Right cardiac atrium (tissue), 5 donors: ENCODE results near the gene ANKMY1. TPM values are rescaled to one million over a fixed set of nuclear protein-coding genes. Genes with fewer than 3 reads are reported as not detected.

Experiments used
- ATAC-seq, 2 donors: fragments of 200-7000 bp; cut with Tn5 transposase; one replicate each; pipeline versions ENCODE4 v1.8.0 to v1.9.1; 2020; ENCODE audit warnings: moderate library complexity in 2 of 2, mild to moderate bottlenecking in 1 of 2
- DNase-seq, 3 donors: peaks; one replicate each; pipeline ENCODE4 v3.0.0-alpha.2; 2020
- H3K27ac ChIP-seq: one replicate; pipeline ENCODE4 v1.5.1; 2013; ENCODE audit warnings: mild to moderate bottlenecking, low read length, control low read depth, moderate library complexity
- H3K27me3 ChIP-seq: one replicate; pipeline ENCODE4 v1.6.1; 2013; ENCODE audit not compliant: control insufficient read depth, insufficient read depth
- H3K4me1 ChIP-seq: one replicate; pipeline ENCODE4 v1.6.1; 2013; ENCODE audit warnings: low read length; ENCODE audit not compliant: control insufficient read depth, insufficient read depth
- H3K4me3 ChIP-seq: one replicate; pipeline ENCODE4 v1.5.1; 2013; ENCODE audit warnings: low read length, control low read depth
- H3K9me3 ChIP-seq: one replicate; pipeline ENCODE4 v1.6.1; 2013; ENCODE audit warnings: low read length; ENCODE audit not compliant: control insufficient read depth
- WGBS: extraction: QIAGEN DNeasy Blood & Tissue Kit; methylation state at CpG from one replicate; pipeline ENCODE4 v1.1.7; 2013; 5-methylcytosine and 5-hydroxymethylcytosine counted together
- intact Hi-C, 4 donors: fragments of 100-400 bp; cut with DNase I; formaldehyde crosslinking; loops; one replicate each; pipeline versions ENCODE4 v1.11.0 to v1.14.0; 2022 to 2023
- polyA plus RNA-seq: library from polyadenylated mRNA; stranded (reverse); fragments of 200-250 nt; gene quantifications from one replicate; pipeline ENCODE4 v1.2.3, GENCODE V29; 2013
- total RNA-seq, 4 donors: library from RNA; stranded (reverse); fragmentation: NEBNext Ultra II Directional; extraction: Animal tissue kit (Norgen Biotek cat#: 25700); gene quantifications; one replicate each; pipeline ENCODE4 v1.2.1, GENCODE V29; 2021
- donor health status: healthy with polysubstance abuse.
- donor health status: DM: no; HTN: yes; CAD: no.
- donor health status: DM: no; HTN: no; CAD: no.
- donor health status: DM: no; HTN: yes; CAD: no; lungs with severe emphysema.
- donor health status: DM: yes; HTN: yes; CAD: no.

Gene ANKMY1
- total and polyA plus RNA-seq, 5 donors: 3.5 to 8.0 (median 7.6) TPM

DNA sequence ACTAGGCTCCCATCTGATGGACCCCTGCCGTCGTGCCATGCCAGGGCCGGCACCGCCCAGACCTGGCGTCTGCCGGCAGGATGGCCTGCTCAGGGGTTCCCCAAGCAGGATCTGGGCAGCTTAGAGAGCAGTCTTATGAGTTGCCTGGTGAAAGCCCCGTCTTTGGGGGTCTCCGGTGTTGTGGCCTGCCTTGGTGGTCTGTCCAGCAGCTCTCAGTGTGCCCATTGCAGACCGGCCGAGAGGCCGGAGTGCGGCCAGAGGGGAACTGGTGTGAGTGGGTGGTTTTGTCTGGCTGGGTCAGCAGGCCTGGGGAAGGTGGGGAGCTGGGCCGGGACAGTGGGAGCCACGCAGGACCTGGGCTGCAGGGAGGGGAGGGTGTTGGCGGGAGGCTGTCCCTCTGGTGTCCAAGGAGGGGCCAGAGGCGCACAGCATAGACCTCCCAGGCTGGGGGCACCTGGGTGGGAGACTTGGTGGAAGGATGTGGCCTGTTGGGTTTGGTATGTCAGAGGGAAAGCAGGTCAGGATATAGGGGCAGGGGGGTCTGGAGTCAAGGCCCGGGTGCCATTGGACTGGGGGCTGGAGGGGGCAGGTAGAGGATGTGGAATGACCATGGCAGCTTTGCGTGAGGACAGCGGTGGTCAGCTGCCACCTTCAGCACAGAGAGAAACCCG, 105.9 kb downstream of the ANKMY1 start:
- WGBS: 63% methylated on average over 20 of the region's 20 CpGs
- Histone ChIP-seq H3K4me1 (peaks cover 4% of the 10 kb centered on the region), H3K27me3 (no peaks in the 10 kb centered on the region), H3K27ac (no peak overlapping the region), H3K9me3 (no peaks in the 10 kb centered on the region), H3K4me3 (peak overlapping the region; percentile 58)
- DNase-seq: peak; percentile 17 to 51 (median 44)
- no peak for ATAC-seq
- intact Hi-C loops: no loop called here

- H3K27me3 ChIP-seq: no peaks in the 10 kb centered on the region
- H3K27ac ChIP-seq: no peak overlapping the region
- intact Hi-C loops: no loop called here
- H3K4me3 ChIP-seq: no peak overlapping the region
- 87% methylated on average over 13 of the region's 13 CpGs for WGBS
- ATAC-seq (no peak), DNase-seq (peak; percentile 16 to 58 (median 29))
- no peaks in the 10 kb centered on the region for H3K9me3 ChIP-seq
- H3K4me1 ChIP-seq: peaks cover 4% of the 10 kb centered on the region
These were observed 106.6 kb downstream of the ANKMY1 start for GRCh38 chr2:240451108-240451611.

- Histone ChIP-seq H3K27ac (no peak overlapping the region), H3K4me3 (no peak overlapping the region), H3K4me1 (peaks cover 4% of the 10 kb centered on the region), H3K9me3 (no peaks in the 10 kb centered on the region), H3K27me3 (no peaks in the 10 kb centered on the region)
- intact Hi-C loops: no loop called here
- ATAC-seq: no peak
- 75% methylated on average over 16 of the region's 16 CpGs for WGBS
- peak; percentile 10 to 51 (median 43) for DNase-seq
These were observed 107.2 kb downstream of the ANKMY1 start for GRCh38 chr2:240450532-240451107.

DNA sequence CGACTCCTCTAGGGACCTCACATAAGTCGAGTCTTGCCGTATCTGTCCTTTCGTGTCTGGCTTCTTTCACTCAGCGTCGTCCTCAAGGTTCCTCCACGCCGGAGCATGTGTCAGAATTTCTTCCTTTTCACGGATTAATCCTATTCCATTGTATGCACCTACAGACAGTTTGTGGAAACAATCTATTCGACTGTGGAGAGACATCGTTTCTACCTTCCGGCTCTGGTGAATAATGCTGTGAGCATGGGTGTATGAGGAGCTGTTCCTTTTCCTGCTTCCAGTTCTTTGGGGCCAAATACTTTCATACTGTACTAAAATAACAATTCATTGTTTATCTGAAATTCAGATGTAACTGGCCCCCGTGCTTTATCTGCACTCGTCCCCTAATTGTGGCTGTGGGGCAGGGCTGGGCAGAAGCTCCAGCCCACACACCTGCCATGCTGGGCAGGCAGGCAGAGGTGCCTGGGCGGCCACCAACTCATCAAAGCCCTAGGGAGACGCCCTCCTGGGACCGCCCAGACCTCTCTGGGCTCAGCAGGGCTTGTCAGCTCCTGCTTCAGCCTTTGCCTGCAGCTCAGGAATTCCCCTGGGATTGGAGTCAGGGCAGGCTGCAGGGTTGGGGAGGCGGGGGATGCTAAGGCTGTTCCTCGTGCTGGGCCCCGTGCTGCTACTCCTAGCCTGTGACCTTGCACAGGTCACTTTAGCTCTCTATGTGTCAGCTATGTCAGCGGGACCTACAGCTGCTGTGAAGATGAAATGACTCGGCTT, 107.8 kb downstream of the ANKMY1 start:
- Histone ChIP-seq H3K4me3 (no peak overlapping the region), H3K9me3 (no peaks in the 10 kb centered on the region), H3K27me3 (no peaks in the 10 kb centered on the region), H3K27ac (no peak overlapping the region), H3K4me1 (peaks cover 4% of the 10 kb centered on the region)
- ATAC-seq (no peak), DNase-seq (peak; percentile 13 to 35 (median 17))
- WGBS: 67% methylated on average over 22 of the region's 22 CpGs
- intact Hi-C loops: no loop called here

GRCh38 chr2:240448387-240449274, 109.2 kb downstream of the ANKMY1 start:
- intact Hi-C loops: no loop called here
- H3K4me3 ChIP-seq: no peak overlapping the region
- ATAC-seq (no peak), DNase-seq (peak in 2 of 3 donors; percentile 30 to 52)
- no peaks in the 10 kb centered on the region for H3K27me3 ChIP-seq
- WGBS: 91% methylated on average over 23 of the region's 23 CpGs
- H3K9me3 ChIP-seq: no peaks in the 10 kb centered on the region
- H3K27ac ChIP-seq: no peak overlapping the region
- H3K4me1 ChIP-seq: peaks cover 4% of the 10 kb centered on the region

GRCh38 chr2:240447934-240448333, 109.9 kb downstream of the ANKMY1 start:
- 68% methylated on average over 15 of the region's 15 CpGs for WGBS
- Histone ChIP-seq H3K4me1 (peaks cover 4% of the 10 kb centered on the region), H3K27ac (no peak overlapping the region), H3K4me3 (no peak overlapping the region), H3K9me3 (no peaks in the 10 kb centered on the region), H3K27me3 (no peaks in the 10 kb centered on the region)
- intact Hi-C loops: no loop called here
- DNase-seq: peak in 1 of 3 donors; percentile 44
- ATAC-seq: no peak

DNA sequence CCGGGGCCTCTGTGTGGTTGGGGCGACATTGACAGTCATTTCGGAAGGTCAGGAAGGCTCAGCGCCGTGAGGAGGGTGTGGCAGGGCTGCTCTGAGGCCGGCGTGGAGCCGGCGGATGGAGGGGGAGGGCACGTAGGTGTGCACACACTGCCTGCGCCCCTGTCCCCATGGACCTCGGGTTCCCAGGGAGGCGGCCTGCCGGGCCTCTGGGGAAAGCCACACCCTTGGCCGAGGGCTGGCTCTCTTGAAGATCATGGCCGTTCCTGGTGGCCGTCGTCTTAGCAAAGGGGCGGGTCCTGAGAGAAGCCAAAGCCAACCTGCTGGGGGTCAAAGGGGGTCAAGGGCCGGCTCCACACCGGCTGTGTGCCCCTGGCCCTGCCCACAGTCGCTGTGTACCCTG, 110.5 kb downstream of the ANKMY1 start:
- intact Hi-C loops: no loop called here
- WGBS: 72% methylated on average over 22 of the region's 22 CpGs
- peaks cover 4% of the 10 kb centered on the region for H3K4me1 ChIP-seq

DNA sequence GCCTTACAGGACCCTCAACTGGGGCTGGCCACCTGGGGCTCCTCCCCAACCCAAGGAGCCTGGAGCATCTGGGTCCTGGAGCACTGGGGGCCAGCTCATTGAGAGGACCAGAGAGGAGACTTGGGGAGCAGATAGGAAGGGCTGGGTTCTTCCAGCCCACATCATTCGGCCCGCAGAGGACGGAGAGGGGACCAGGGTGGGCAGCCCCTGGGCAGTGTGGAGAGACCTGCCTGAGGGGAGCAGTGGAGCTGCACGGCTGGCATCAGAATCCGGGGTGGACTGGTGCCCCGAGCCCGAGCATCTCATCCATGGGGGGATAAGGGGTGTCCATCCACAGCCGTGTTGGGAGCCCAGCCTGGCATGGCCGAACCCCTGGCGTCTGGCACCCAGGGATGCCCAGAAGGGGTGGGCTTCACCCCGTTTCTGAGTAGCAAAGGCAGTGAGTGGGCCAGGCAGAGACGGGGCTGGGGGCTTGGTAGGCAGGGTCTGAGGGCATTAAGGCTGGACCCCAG, 111.1 kb downstream of the ANKMY1 start:
- Histone ChIP-seq H3K4me3 (no peak overlapping the region), H3K4me1 (peaks cover under 1% of the 10 kb centered on the region), H3K27me3 (no peaks in the 10 kb centered on the region), H3K9me3 (no peaks in the 10 kb centered on the region), H3K27ac (no peak overlapping the region)
- 91% methylated on average over 12 of the region's 12 CpGs for WGBS
- peak in 2 of 3 donors; percentile 42 to 63 for DNase-seq
- no peak for ATAC-seq
- intact Hi-C loops: no loop called here

More for the DNA sequence above, 110.5 kb downstream of the ANKMY1 start:
- Histone ChIP-seq H3K27ac (no peak overlapping the region), H3K4me3 (no peak overlapping the region), H3K27me3 (no peaks in the 10 kb centered on the region), H3K9me3 (no peaks in the 10 kb centered on the region)
- DNase-seq (peak in 2 of 3 donors; percentile 44 to 52), ATAC-seq (no peak)

- intact Hi-C loops: no loop called here
- DNase-seq (peak in 2 of 3 donors; percentile 28 to 33), ATAC-seq (no peak)
- Histone ChIP-seq H3K4me3 (no peak overlapping the region), H3K9me3 (no peaks in the 10 kb centered on the region), H3K27me3 (no peaks in the 10 kb centered on the region), H3K27ac (no peak overlapping the region), H3K4me1 (no peaks in the 10 kb centered on the region)
- 80% methylated on average over 24 of the region's 24 CpGs for WGBS
These were observed 111.7 kb downstream of the ANKMY1 start for GRCh38 chr2:240445961-240446663.

DNA sequence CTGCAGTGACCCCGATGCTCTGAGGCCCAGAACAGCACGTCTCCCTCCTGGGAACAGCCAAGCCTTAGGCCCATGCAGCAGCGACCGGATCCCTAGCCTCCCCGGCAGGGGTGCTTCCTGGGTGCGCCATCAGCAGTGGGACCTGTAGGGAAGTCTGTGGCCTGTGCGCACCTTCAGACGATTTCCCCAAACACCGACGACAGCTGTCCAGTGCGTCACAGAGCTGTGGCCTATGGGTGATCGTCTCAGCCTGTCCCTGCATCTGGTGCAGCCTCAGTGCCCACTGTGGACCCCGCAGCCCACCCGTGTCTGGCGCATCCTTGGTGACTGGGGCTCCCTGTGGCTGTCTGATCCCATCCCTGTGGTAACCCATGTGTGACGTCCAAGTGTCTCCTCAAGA, 113.3 kb downstream of the ANKMY1 start:
- no peak overlapping the region for H3K27ac ChIP-seq
- intact Hi-C loops: no loop called here
- DNase-seq: peak in 2 of 3 donors; percentile 21 to 41
- H3K4me1 ChIP-seq: no peaks in the 10 kb centered on the region
- WGBS: 90% methylated on average over 16 of the region's 16 CpGs
- H3K27me3 ChIP-seq: no peaks in the 10 kb centered on the region
- H3K4me3 ChIP-seq: no peak overlapping the region
- ATAC-seq: no peak
- no peaks in the 10 kb centered on the region for H3K9me3 ChIP-seq
